T-cell (primary cell): ENCODE data around the gene ADAM19. TPM values are rescaled to one million over a fixed set of nuclear protein-coding genes. Genes with fewer than 3 reads are reported as not detected.

Source experiments
- total RNA-seq, 35 experiments: library from RNA in 6 of 35; stranded (reverse) in 6 of 35; fragments of 120-200 nt in 1 of 35; gene quantifications; one replicate each; pipeline versions ENCODE4 v1.2.1 to v1.2.4 and lab custom pipeline; 2013 to 2026

Gene ADAM19
- total RNA-seq, 5 donors from 2014 or later (not counting 1 experiment from before 2014, with no cell fraction given): 30.7 to 64.1 (median 41.8) TPM

Other genes with a start within 250 kb of the ADAM19 start
- gene NIPAL4, start 115.6 kb downstream of the ADAM19 start, total RNA-seq: under 1 TPM in 4 of 5 donors, not detected in 1; 0.06 to 0.49 (median 0.08) TPM
- gene SOX30, start 76.7 kb upstream of the ADAM19 start, total RNA-seq: under 1 TPM in 3 of 5 donors, not detected in 2; 0.10 to 0.44 (median 0.13) TPM
- gene C5orf52, start 95.8 kb upstream of the ADAM19 start, total RNA-seq: not detected
- 10 to 100 TPM in 2 of 5 donors, 1 to 10 TPM in 3; 8.9 to 10.9 (median 9.4) TPM for gene THG1L, start 155.6 kb upstream of the ADAM19 start, total RNA-seq
- 1 to 10 TPM; 1.7 to 4.2 (median 3.9) TPM for gene LSM11, start 167.9 kb upstream of the ADAM19 start, total RNA-seq